GM18508 (cell line): ENCODE results near the gene SPINK5.

Experiments used
- ATAC-seq: cut with Tn5 transposase; IDR thresholded peaks from one replicate; pipeline ENCODE4 v1.9.1; 2021; ENCODE audit warnings: moderate number of reproducible peaks; ENCODE audit not compliant: insufficient read depth, unreplicated experiment

Gene SPINK5

DNA sequence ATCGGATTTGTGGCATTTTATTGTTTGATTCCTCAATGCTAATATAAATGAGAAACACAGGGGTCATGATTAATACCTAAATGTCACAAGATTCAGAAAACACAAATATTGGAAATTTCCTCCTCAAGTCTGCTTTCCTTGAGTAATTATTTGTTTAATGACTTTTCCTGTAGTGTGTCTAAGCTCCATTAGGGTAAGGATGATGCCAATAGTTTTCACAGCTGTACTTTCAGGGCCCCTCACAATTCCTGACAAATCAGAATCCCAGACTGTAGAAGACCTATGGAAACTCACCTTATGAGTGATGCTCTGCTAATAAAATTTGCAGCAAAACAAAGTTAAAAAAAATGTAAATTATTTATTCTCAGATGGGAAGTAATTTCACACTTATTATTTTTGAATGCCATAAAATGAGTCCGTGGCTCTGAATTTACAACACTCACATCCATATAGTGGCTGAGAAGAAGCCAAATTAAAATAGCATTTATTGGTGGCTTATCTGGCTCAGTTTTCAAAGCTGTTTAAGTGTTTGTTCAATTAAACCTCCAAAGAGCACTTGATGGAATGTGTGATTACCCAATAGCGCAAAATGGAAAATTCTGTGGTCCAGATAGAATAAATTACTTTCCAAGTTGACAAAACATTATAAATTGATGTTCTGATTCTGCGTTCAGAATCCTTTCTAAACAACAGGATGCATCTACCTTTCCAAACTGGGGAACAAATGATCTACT, 102.9 kb downstream of the SPINK5 start:
- ATAC-seq = no peak

DNA sequence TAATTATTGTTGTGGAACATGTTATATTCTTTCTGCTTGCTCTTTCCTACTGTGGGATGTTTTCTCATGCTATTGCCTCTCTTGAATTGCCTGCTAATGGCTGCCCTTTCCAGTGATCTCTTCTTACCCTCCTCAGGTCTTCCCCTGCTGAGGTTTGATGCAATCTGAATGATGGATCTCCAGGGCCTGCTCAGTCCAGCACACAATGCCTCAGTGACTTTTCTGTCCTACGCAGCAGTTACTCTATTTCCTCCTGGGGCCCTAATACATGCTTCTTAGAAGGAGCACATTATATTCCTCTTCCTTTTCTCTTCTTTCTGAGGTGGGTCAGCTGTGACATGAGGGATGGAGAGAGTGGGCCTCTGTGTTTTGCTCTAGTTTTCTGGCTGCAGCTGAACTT, 104.5 kb downstream of the SPINK5 start, which contains the start of gene SPINK14:
SPINK14 (plus strand) TSS at position 301 of the 400 bp plus-strand sequence. CDS start 1,187 bp downstream, outside the sequence.
- ATAC-seq = no peak

DNA sequence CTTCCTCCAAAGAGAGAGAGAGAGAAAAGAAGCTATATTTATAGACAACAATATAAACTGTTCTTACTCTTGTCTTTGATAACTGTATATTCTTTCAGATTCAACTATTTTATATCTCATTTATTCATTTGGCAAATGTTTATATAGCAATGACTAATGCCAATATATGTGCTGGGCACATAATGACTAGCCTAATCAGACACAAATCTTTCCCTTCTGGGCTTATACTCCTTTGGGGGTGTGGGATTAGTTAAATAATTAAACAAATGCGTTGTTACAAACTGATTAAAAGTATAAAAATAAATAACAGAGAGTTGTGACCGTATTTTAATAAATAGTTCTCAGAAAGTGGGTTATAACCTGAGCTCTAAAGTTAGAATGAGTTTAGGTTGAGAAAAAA, 108.6 kb downstream of the SPINK5 start:
- no peak for ATAC-seq

DNA sequence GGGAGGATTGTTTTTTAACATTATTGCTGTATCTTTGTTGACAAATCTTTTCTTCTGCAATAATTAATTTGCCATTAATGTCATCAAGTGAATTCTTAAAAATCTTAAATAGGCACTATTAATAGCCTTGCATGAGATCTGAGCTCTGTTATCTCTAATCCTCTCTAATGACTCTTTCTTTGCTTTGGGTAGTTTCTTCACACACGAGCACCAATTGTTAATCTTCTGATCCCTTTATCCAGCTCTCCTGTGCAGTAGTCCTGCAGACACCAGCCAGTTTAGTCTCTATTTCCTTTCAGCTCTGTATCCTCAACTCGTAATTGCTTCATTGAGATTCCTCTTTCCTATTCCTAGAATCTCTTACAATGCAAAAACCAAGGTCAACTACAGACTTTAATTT, 112.7 kb downstream of the SPINK5 start:
- ATAC-seq = no peak

DNA sequence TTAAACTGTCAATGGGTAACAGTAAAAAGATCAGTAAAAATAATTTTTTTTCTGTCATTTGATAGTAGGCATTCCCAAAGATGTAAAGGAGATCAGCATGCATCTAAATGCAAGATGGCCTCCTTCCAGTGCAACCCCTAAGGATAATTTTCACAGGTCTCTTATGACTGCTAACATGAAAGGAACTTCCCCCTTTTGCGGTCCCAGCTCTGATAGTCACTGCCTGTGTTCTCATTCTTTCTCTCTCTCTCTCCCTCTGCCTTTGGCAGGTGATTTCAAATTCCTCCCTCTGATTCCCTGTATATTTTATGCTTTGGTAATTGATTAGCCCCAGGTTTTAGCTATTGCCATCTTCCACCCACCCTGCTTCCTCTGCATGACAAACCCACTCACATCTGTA, 113.4 kb downstream of the SPINK5 start:
- ATAC-seq = no peak

DNA sequence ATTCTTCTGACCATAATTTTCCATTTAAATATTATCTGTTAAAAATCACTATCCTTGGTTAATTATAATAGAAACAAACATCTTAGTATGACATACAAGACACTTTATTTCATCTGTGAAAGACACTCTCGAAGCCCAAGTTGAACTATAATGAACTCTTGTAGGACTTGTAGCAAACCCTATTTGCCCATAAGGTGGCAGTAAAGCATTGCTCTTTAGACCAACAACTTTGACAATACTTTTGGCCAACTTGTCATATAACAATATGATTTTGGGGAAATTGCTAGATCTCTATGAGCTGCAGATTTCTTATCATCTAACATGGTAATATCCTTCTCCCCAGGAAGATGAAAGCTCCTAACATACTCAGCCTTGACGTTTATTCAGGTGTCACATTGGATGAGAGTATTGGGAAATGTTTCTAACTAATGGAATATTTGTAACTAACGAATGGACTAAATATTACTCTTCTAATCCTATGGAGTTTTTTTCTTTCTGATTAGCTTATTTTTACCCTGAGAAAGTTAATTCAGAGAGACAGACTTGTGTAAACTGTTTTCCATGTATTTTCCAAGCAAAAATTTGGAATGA, 115.5 kb downstream of the SPINK5 start:
- peak; percentile 66 for ATAC-seq

DNA sequence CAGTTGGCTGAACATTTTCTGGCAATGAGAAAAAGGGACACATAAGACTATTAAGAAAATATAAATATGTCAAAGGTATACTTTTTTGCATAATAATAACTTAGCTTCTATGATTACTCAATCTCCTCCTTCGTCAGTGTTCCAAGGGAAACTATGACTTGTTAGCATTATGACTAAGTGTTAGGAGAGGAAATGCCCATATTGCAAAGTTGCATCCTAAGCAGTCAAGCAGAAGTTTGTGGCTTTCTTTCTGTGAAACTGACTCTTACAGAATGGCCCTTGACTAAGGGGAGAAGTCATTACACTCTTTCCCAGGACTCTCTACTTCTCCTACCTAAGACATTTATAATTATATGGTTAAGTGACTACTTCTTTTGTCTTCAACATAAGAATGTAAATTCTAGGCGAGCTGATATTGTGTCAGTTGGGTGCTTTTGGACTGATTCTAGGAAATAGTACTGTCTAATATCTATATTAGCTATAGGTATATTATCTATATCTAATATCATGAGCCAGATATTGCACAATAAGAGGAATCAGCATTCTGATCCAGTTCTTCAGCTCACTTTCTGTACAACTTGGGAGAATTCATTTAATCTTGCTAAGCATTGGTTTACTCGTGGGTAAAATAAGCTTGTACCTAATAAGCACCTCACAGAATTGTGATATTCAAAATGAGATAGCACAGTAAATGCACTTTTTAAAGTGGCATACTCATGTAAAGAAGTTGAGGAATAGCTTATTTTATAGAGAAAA, 122.6 kb downstream of the SPINK5 start:
- ATAC-seq = peak; percentile 88
